Measurements from ENCODE around the gene RHOH.

Gene RHOH

GRCh38 chr4:40178672-40179071, 18.2 kb upstream of the RHOH start:
- TF ChIP-seq CTCF (IDR thresholded peaks at IDR 0.05; ENCODE audit: control insufficient read depth, insufficient read depth, low read depth, low read length, missing control alignments), result no peak
- H3K4me3 ChIP-seq (ENCODE audit: control insufficient read depth, low read depth, low read length), result no peak overlapping the region
- no peak for DNase-seq (ENCODE audit: low read depth)

GRCh38 chr4:40179360-40179759, 17.5 kb upstream of the RHOH start:
- no peak for DNase-seq (ENCODE audit: low read depth)
- H3K4me3 ChIP-seq (ENCODE audit: control insufficient read depth, low read depth, low read length), result no peak overlapping the region
- TF ChIP-seq CTCF (IDR thresholded peaks at IDR 0.05; ENCODE audit: control insufficient read depth, insufficient read depth, low read depth, low read length, missing control alignments), result no peak

DNA sequence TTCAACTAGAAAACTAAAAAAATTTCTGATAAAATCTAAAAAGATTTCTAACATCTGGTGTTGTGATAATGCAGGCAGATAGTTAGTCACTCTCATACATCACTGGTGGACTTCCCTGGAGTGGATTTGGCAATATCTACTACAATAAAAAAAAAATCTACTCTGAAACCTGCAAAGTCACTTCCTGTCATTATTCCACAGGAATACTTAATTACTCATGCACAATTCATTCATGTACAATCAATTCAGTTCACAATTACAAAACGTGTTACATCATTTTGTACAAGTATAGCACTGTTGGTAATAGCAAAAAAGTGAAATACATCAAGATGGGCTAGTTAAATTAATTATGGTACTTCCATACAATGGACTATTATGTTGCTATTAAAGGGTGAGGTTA, 16.5 kb upstream of the RHOH start:
- DNase-seq (ENCODE audit: low read depth), result peak; percentile 93
- no peak overlapping the region for H3K4me3 ChIP-seq (ENCODE audit: control insufficient read depth, low read depth, low read length)
- TF ChIP-seq CTCF (IDR thresholded peaks at IDR 0.05; ENCODE audit: control insufficient read depth, insufficient read depth, low read depth, low read length, missing control alignments), result no peak

DNA sequence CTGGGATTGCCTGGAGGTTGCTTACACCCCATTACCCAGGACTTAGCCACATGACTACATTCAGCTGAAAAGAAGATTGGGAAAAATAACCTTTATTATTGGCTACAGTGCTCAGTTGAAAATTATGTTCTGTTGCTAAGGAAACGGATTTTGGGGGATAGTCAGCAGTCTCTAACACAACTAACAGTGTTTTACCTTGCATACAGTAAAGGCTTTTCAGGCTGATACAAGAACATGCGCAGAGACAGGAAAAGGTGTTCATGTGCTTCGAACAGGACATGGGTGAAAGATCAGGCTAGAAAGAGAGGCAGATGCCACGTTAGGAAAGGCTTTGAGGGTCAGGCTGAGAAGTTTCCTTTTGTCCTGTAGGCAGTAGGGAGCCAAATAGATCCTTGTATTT, 14.8 kb upstream of the RHOH start:
- no peak for DNase-seq (ENCODE audit: low read depth)
- H3K4me3 ChIP-seq (ENCODE audit: control insufficient read depth, low read depth, low read length), result no peak overlapping the region
- TF ChIP-seq CTCF (IDR thresholded peaks at IDR 0.05; ENCODE audit: control insufficient read depth, insufficient read depth, low read depth, low read length, missing control alignments), result no peak

- DNase-seq (ENCODE audit: low read depth), result no peak
- no peak overlapping the region for H3K4me3 ChIP-seq (ENCODE audit: control insufficient read depth, low read depth, low read length)
- no peak for TF ChIP-seq CTCF (IDR thresholded peaks at IDR 0.05; ENCODE audit: control insufficient read depth, insufficient read depth, low read depth, low read length, missing control alignments)
Observed at GRCh38 chr4:40182954-40183353, 13.9 kb upstream of the RHOH start.

- no peak for DNase-seq (ENCODE audit: low read depth)
- no peak for TF ChIP-seq CTCF (IDR thresholded peaks at IDR 0.05; ENCODE audit: control insufficient read depth, insufficient read depth, low read depth, low read length, missing control alignments)
- no peak overlapping the region for H3K4me3 ChIP-seq (ENCODE audit: control insufficient read depth, low read depth, low read length)
Observed at GRCh38 chr4:40183615-40184411, 13.0 kb upstream of the RHOH start.

Measured in AG09309 (cell line).